HG03575 (cell line): Measurements from ENCODE around the gene TGFB3.

Experiments used
- ATAC-seq: cut with Tn5 transposase; IDR thresholded peaks from one replicate; pipeline ENCODE4 v1.9.1; 2021; ENCODE audit not compliant: unreplicated experiment, insufficient number of reproducible peaks, low FRiP score; ENCODE audit errors: extremely low read depth

Gene TGFB3

GRCh38 chr14:75917322-75917945 is 64.4 kb downstream of the TGFB3 start:
- no peak for ATAC-seq

- ATAC-seq: no peak
Observed at GRCh38 chr14:75915045-75915444, 66.8 kb downstream of the TGFB3 start.

GRCh38 chr14:75913183-75913582 is 68.6 kb downstream of the TGFB3 start:
- no peak for ATAC-seq

GRCh38 chr14:75911883-75912282 is 69.9 kb downstream of the TGFB3 start:
- ATAC-seq: no peak

- ATAC-seq: no peak
Observed at GRCh38 chr14:75910048-75910447, 71.7 kb downstream of the TGFB3 start.

- no peak for ATAC-seq
Observed at GRCh38 chr14:75909630-75910029, 72.2 kb downstream of the TGFB3 start.
